Measurements from ENCODE around the gene SFXN3. TPM values are rescaled to one million over a fixed set of nuclear protein-coding genes. Genes with fewer than 3 reads are reported as not detected.
A peak's percentile ranks its signal among the peaks of the same experiment; 100 is the strongest.

The SFXN3 gene
- total and polyA plus RNA-seq, 11 donors, result 11.7 to 37.4 (median 17.8) TPM

GRCh38 chr10:101003639-101004206, 27.3 kb upstream of the SFXN3 start:
- ATAC-seq, result no peak
- H3K36me3 ChIP-seq, result peaks cover 6 to 52% (median 50%) of the 10 kb centered on the region in 9 donors
- H3K27ac ChIP-seq, result peak overlapping the region in 3 of 12 donors; percentile 14 to 100 (median 82)

GRCh38 chr10:101005361-101005760, 25.7 kb upstream of the SFXN3 start:
- Histone ChIP-seq H3K27me3 (no peaks in the 10 kb centered on the region), H3K9me3 (no peaks in the 10 kb centered on the region), H3K36me3 (peaks cover 6 to 52% (median 50%) of the 10 kb centered on the region in 9 donors), H3K4me3 (no peak overlapping the region), H3K4me1 (peaks cover 8 to 81% (median 56%) of the 10 kb centered on the region in 12 donors), H3K27ac (peak overlapping the region in 10 of 12 donors; percentile 11 to 100 (median 63))
- peak in 1 of 5 donors; percentile 68 for DNase-seq
- ATAC-seq, result no peak
- intact Hi-C loops (cut with DNase I), result no loop called here
- TF ChIP-seq CTCF (IDR thresholded peaks at IDR 0.05) (no peak), POLR2A (IDR thresholded peaks at IDR 0.05) (no peak)
- 69 to 90% (median 77%) methylated on average over 19 to 23 of the region's 23 CpGs for WGBS, 4 donors

More at GRCh38 chr10:101003639-101004206, 27.3 kb upstream of the SFXN3 start:
- Histone ChIP-seq H3K9me3 (no peaks in the 10 kb centered on the region), H3K4me1 (peaks cover 8 to 82% (median 57%) of the 10 kb centered on the region in 12 donors), H3K27me3 (no peaks in the 10 kb centered on the region), H3K4me3 (no peak overlapping the region)
- 88 to 94% (median 93%) methylated on average over 12 to 18 of the region's 18 CpGs for WGBS, 4 donors
- peak in 1 of 5 donors; percentile 54 for DNase-seq
- intact Hi-C loops (cut with DNase I), result no loop called here
- TF ChIP-seq CTCF (IDR thresholded peaks at IDR 0.05) (no peak), POLR2A (IDR thresholded peaks at IDR 0.05) (no peak)

GRCh38 chr10:101005869-101006567, 25.0 kb upstream of the SFXN3 start:
- TF ChIP-seq CTCF (IDR thresholded peaks at IDR 0.05), result no peak
- TF ChIP-seq POLR2A (IDR thresholded peaks at IDR 0.05), result no peak
- ATAC-seq (no peak), DNase-seq (no peak)
- Histone ChIP-seq H3K27me3 (no peaks in the 10 kb centered on the region), H3K27ac (peak overlapping the region in 9 of 12 donors; percentile 11 to 100 (median 62)), H3K4me1 (peaks cover 8 to 74% (median 51%) of the 10 kb centered on the region in 12 donors), H3K9me3 (no peaks in the 10 kb centered on the region), H3K4me3 (no peak overlapping the region), H3K36me3 (peaks cover 6 to 52% (median 50%) of the 10 kb centered on the region in 9 donors)
- WGBS, 4 donors, result 88 to 97% (median 92%) methylated on average over 4 of the region's 4 CpGs
- intact Hi-C loops (cut with DNase I), result no loop called here

GRCh38 chr10:101006593-101007098, 24.4 kb upstream of the SFXN3 start:
- peak in 1 of 4 donors; percentile 36 for ATAC-seq
- WGBS, 4 donors, result 68 to 79% (median 77%) methylated on average over 23 to 33 of the region's 33 CpGs

More at GRCh38 chr10:101006593-101007098, 24.4 kb upstream of the SFXN3 start:
- peaks cover 6 to 52% (median 50%) of the 10 kb centered on the region in 9 donors for H3K36me3 ChIP-seq
- no peak for TF ChIP-seq CTCF (IDR thresholded peaks at IDR 0.05)
- H3K4me1 ChIP-seq, result peaks cover 7 to 70% (median 48%) of the 10 kb centered on the region in 12 donors
- H3K27ac ChIP-seq, result peak overlapping the region; percentile 11 to 100 (median 58)
- intact Hi-C loops (cut with DNase I), result no loop called here
- no peaks in the 10 kb centered on the region for H3K9me3 ChIP-seq
- no peaks in the 10 kb centered on the region for H3K27me3 ChIP-seq
- peak in 2 of 5 donors; percentile 55 to 63 for DNase-seq
- H3K4me3 ChIP-seq, result no peak overlapping the region

Measured in heart left ventricle (tissue), 16 donors.